ENCODE measurements around the gene DAND5.

DNA sequence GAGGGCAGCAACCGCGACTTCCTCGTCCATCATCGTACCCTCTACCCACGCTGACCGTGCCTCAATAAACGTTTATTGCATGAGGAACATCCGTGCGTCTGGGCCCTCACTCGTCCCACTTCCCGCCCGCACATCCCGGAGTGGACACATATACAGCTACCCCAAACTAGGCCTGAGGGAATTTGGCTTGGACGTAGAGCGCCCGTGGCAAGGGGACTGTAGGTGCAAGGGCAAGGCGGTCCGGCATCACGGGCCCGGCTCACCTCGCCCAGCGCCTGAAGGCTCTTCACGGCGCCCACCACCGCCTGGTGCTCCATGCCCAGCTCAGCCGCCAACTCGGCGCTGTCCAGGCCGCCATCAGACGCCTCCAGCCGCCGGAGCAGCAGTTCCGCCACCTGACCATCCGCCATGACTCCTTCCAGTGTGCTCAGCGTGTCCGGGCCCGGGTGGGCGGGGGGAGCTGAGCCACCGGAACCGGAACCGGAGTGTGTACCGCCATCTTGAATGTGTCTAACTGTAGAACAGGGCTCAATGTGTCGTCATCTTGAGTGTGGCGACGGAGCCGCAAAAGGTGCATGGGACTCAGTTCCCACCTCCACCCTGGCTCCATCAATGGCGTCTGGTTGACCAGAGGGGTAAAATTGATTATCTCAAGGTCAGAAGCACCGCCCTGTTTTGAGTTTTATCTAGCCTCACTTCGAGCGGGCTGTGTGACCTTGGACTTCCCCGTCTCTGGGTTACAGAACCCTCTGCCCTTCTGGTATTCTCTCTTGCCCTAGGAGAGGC lies 35.9 kb upstream of the DAND5 start, which contains the start of gene FARSA:
- TF ChIP-seq GATA3 (IDR thresholded peaks at IDR 0.05; ENCODE audit: low read depth, low read length) (no peak), GATA2 (IDR thresholded peaks at IDR 0.05; ENCODE audit: low read depth, low read length) (no peak)
